ENCODE results near the gene KCNJ14. TPM values are rescaled to one million over a fixed set of nuclear protein-coding genes. Genes with fewer than 3 reads are reported as not detected.
A peak's percentile ranks its signal among the peaks of the same experiment; 100 is the strongest.

Gene KCNJ14
- total and polyA plus RNA-seq, 2 of the 8 experiments (the other 6 are each of a cell fraction or from before 2014, with no cell fraction given) = 0.45 to 0.89 TPM

GRCh38 chr19:48419158-48419920 is 36.0 kb upstream of the KCNJ14 start:
- Histone ChIP-seq H3K4me3 (ENCODE audit: extremely low read depth in 1 of 4, insufficient read depth in 2 of 4, low read depth in 3 of 4, low read length in 4 of 4) (no peak overlapping the region), H2AK5ac (ENCODE audit: low read depth, low read length) (no peak overlapping the region), H4K20me1 (replicated peaks in 1 of 2; ENCODE audit: control insufficient read depth in 1 of 2, insufficient read depth in 2 of 2, low read length in 2 of 2) (peaks cover 0 to 1% of the 10 kb centered on the region in 2 experiments), H3K9ac (replicated peaks in 1 of 4; ENCODE audit: extremely low read depth in 1 of 4, low read depth in 3 of 4, low read length in 3 of 4) (no peak overlapping the region), H3K4ac (replicated peaks; ENCODE audit: insufficient read length, low read depth, low read length) (no peak overlapping the region), H3K79me1 (ENCODE audit: low read depth, low read length) (peaks cover 3% of the 10 kb centered on the region; the same call in 1 of the 2 replicates), H4K5ac (ENCODE audit: insufficient read length, low read depth, low read length) (peak overlapping the region; percentile 70), H3K23ac (ENCODE audit: insufficient read length) (no peak overlapping the region), H2AFZ (ENCODE audit: low read length) (no peak overlapping the region), H4K91ac (replicated peaks; ENCODE audit: insufficient read length, low read length) (no peak overlapping the region), H2BK120ac (replicated peaks; ENCODE audit: low read depth, low read length) (no peak overlapping the region), H3K23me2 (ENCODE audit: low read depth, low read length) (no peaks in the 10 kb centered on the region; the same call in 1 of the 2 replicates), H3K27ac (ENCODE audit: low read depth, low read length) (peak overlapping the region; percentile 54; the same call in 1 of the 2 replicates), H2BK15ac (ENCODE audit: low read length) (no peak overlapping the region), H4K8ac (ENCODE audit: extremely low read depth, insufficient read depth, low read length) (peak overlapping the region; percentile 88), H3K4me2 (ENCODE audit: insufficient read depth in 1 of 2, low read depth in 2 of 2, low read length in 2 of 2) (peak overlapping the region in 1 of 2 experiments; percentile 41; a peak in 2 of 4 replicates), H3K79me2 (ENCODE audit: control insufficient read depth in 1 of 2, insufficient read depth in 2 of 2, low read length in 2 of 2) (no peaks in the 10 kb centered on the region), H3K36me3 (ENCODE audit: control insufficient read depth in 2 of 4, insufficient read depth in 4 of 4, low read length in 3 of 4) (no peaks in the 10 kb centered on the region), H3K9me3 (ENCODE audit: insufficient read depth in 2 of 2, low read depth in 1 of 2, low read length in 1 of 2) (no peaks in the 10 kb centered on the region; a peak in 1 of 4 replicates), H2BK20ac (ENCODE audit: low read length) (no peak overlapping the region), H3K14ac (ENCODE audit: insufficient read length) (no peak overlapping the region), H3K4me1 (replicated peaks in 1 of 4; ENCODE audit: control insufficient read depth in 3 of 4, insufficient read depth in 4 of 4, low read length in 3 of 4) (peaks cover 0 to 13% (median 5%) of the 10 kb centered on the region in 4 experiments; a peak in 5 of 7 replicates), H2BK12ac (ENCODE audit: low read depth, low read length) (no peak overlapping the region; the same call in 1 of the 2 replicates), H3K18ac (ENCODE audit: extremely low read depth, low read length) (peak overlapping the region; percentile 42; the same call in 1 of the 2 replicates), H2BK5ac (ENCODE audit: low read depth, low read length) (0 out of 2 replicates have a peak overlapping the region, but pooled peaks have one; percentile 15), H3K56ac (replicated peaks; ENCODE audit: insufficient read length, low read depth, low read length) (no peak overlapping the region), H3K27me3 (replicated peaks in 1 of 4; ENCODE audit: control insufficient read depth in 3 of 4, extremely low read depth in 1 of 4, insufficient read depth in 3 of 4, low read length in 3 of 4) (no peaks in the 10 kb centered on the region; a peak in 1 of 7 replicates)
- POLR2A ChIA-PET (ENCODE audit: partially characterized antibody) = interaction anchor here (1.0 to 2.3 kb wide), 4 partner anchors 13 to 18 kb away, joined by 3 to 11 read pairs (median 6); no protein-coding TSS in a partner anchor
- no peak for FAIRE-seq
- CTCF ChIA-PET (ENCODE audit: partially characterized antibody) = interaction anchor here (0.7 to 3.2 kb wide), 5 partner anchors 11 to 28 kb away, joined by 4 to 12 read pairs (median 6); partner anchors contain the start of gene KDELR1
- 78% methylated on average over 29 of the region's 31 CpGs; no CpG with 5 or more reads in 1 of the 2 experiments for WGBS, 2 experiments (ENCODE audit: extremely low coverage in 1 of 2, insufficient coverage in 1 of 2, insufficient read length in 1 of 2, insufficient replicate concordance in 2 of 2, low coverage in 1 of 2, low lambda C conversion rate in 2 of 2, missing lambda C conversion rate in 1 of 2)
- peak; percentile 49 to 86 for DNase-seq (ENCODE audit: low read depth in 1 of 2, low spot score in 2 of 2)
- TF ChIP-seq ATF3 (IDR thresholded peaks at IDR 0.05; ENCODE audit: insufficient read depth, low read depth, low read length) (peak; percentile 30; the same call in 1 of the 2 replicates), GTF2F1 (IDR thresholded peaks at IDR 0.05; ENCODE audit: borderline replicate concordance, low read depth, low read length) (no peak), SP1 (IDR thresholded peaks at IDR 0.05; ENCODE audit: low read depth, low read length) (peak; percentile 57; the same call in 1 of the 2 replicates), TCF12 (IDR thresholded peaks at IDR 0.05; ENCODE audit: low read depth, low read length) (0 out of 2 replicates have a peak, but pooled peaks have one; percentile 34), CHD2 (IDR thresholded peaks at IDR 0.05; ENCODE audit: low read length) (peak; percentile 30; the same call in 1 of the 2 replicates), CTCF (IDR thresholded peaks at IDR 0.05; ENCODE audit: control extremely low read depth in 1 of 3, insufficient read depth in 1 of 3, low read depth in 1 of 3, low read length in 3 of 3) (no peak), NRF1 (IDR thresholded peaks at IDR 0.05; ENCODE audit: low read depth, low read length) (no peak)

All from H1 (cell line).